HUDEP-2 (cell line): ENCODE measurements around the gene P2RY14.
A peak's percentile ranks its signal among the peaks of the same experiment; 100 is the strongest.

ENCODE experiments used
- DNase-seq, 76 experiments: peaks; one replicate each; lab custom pipeline; 2025; ENCODE audit not compliant: unreplicated experiment in 76 of 76; lab: John Stamatoyannopoulos, UW

The P2RY14 gene

DNA sequence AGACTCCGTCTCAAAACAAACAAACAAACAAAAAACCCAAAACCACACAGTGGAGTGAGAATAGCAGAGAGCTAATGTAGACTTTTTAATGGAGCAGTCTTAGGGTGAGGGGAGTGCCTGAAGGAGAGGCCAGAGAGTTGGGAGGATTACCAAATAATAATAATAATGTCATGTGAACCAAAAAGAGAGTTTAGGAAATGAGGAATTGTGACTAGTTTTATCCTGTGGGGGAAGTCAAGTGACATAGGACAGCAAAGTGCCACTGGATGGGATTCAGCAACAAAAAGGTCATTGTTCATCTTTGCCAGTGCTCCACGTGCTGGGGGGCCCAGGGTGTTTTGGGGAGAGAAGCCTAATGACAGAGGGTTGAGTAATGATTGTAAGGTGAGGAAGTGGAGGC, 25.4 kb upstream of the P2RY14 start:
- DNase-seq = no peak

DNA sequence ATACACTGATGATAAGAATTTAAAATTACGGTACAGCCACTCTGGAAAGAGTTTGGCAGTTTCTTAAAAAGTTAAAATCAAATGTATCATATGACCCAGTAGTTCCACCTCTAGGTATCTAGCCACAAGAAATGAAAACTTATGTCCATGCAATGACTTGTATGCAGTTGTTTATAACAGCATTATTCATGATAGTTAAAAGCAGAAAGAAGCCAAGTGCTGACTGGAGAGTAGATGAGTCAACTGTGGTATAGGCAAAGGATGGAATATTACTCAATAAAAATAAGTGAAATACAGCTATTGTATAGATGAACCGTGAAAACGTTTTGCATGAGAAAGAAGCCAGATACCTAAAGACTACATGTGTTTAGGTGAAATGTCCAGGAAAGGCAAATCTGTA, 23.4 kb upstream of the P2RY14 start:
- no peak for DNase-seq

DNA sequence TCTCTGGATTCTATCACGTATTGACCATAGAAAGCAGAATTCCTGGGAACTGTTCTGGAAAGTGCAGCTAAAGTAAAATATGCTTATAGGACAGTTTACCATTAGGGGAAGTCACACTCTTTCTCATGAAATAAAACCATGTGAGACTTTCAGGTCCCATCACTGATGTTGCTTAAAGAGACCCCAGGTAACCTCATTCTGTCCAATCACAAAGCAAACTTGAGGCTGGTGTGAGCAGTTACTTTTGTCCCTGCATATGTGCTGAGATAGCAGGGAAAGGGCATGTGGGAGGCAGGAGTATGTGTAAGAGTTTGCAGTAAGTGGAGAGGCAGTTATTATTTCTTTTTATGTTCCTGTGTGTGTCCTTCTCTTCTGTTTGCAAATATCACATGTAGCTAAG, 22.2 kb upstream of the P2RY14 start:
- DNase-seq = no peak

DNA sequence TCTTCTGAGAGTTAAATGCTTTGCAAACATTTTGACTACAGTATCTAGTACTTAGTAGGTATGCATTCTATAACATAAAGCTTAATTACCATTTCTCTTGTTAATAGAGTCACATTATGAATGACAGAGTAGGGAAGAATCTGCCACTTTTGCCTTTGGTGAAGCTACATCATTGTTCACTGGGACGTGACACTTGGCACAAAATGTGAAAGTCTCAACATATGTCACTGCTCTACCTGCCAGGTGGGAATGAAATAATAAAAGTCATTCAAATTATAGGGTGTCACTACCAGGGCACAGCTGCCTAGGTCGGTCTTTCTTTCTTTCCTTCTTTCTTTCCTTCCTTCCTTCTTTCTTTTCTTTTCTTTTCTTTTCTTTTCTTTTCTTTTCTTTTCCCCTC, 20.7 kb upstream of the P2RY14 start:
- no peak for DNase-seq

DNA sequence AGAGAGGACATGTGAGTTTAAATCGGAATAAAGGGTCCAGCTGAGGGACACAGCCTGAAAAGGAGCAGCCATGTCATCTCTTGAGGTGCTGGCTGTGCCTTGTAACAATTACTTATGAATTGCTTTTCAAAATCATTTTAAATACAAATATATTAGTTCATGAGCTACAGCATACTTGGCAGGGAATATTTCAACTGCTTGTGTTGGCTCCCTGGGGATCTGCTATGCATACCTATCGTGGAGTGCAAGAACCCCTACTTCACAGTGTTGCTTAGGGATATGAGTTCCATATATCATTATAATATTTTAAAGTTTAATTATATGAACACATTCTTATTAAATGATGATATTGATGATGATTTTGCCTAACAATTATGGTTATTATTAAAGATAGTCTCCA, 19.1 kb upstream of the P2RY14 start:
- no peak for DNase-seq

DNA sequence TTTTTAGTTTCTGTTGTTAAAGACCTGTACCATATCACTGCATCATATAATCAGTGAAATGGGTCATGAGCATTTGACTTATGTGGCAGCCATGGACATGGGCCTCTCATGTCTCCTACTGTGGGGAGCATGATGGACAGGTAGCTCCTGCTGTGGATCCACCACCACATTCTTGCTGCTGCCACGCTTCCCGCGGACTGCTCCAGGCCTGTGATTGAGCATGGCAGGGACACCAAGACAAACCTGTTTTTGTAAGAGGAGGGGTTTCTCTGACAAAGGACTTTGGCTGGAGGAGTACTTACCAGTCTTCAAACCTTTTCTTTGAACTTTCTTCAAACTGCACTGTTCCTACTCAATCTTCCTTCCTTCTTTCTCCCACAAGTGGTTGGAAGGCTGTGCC, 17.9 kb upstream of the P2RY14 start:
- DNase-seq = no peak

DNA sequence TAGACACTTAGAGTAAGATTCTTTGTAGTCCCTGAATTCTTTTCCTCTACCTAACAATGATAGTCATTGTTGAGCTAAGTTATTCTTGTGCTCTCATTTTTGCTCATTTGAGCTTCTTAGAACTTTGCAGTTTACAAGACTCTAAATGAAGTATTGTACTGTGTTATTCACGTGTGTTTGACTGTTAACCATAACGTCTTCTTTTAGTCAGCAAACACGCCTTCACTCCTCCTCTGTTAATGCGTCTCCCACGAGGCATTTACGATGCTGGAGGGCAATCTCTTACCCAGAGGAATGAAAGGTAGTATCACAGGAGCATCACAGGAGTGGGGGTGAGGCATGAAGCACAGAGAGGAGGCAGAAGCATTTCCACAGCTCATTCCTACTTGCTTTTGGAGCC, 14.8 kb upstream of the P2RY14 start:
- no peak for DNase-seq

DNA sequence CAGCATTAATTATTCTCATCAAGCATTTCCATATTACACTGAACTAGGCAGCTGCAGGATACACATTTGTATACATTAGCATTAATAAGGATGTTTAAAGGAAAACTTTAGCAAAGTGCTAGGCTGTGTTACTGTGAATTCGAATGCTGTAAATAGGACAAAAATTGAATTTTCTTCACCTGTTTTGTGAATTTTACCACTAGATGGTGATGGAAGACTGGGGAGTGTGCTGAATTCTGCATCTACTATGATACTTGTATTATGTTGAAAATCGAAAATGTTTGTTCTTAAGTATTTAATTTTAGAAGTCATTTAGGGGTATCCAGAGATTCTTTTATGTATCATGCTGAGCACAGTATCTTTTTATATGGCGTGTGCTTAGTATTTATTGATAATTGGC, 12.3 kb upstream of the P2RY14 start:
- DNase-seq = no peak

DNA sequence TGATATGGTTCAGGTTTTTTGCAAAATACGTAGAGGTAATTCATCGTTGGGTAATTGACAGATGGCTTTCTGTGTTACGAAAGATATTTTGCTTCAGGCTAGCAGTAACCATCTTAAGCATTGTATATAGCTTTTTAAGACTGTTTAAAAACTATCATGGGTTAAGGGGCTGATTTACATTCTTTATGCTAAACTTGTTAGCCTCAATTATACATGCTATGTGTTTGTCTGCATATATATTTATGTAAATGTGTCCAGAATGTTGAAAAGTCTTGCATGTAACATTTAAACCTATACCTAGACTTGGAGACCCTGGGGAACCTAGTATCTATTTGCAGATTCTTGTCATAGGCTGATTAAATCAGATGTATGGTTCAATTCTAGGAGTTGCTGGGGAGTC, 11.1 kb upstream of the P2RY14 start:
- no peak for DNase-seq

DNA sequence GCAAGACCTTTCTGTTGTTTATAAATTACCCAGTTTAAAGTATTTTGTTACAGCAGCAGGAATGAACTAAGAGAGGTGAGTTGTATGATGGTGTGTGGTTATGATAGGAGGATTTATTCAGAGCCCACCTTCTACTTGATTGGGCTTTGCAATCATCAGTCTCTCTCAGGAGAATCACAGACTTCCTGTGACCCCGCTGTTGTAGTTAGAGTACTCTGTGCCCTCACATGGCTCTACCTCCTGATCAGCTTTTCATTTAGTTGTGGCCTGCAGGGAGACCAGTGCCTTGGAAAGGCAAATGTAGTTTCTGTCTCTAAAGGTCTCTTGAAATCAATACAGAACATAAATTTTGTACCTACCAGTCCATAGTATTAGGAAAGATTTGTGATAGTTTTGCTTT, 7.6 kb upstream of the P2RY14 start:
- no peak for DNase-seq

DNA sequence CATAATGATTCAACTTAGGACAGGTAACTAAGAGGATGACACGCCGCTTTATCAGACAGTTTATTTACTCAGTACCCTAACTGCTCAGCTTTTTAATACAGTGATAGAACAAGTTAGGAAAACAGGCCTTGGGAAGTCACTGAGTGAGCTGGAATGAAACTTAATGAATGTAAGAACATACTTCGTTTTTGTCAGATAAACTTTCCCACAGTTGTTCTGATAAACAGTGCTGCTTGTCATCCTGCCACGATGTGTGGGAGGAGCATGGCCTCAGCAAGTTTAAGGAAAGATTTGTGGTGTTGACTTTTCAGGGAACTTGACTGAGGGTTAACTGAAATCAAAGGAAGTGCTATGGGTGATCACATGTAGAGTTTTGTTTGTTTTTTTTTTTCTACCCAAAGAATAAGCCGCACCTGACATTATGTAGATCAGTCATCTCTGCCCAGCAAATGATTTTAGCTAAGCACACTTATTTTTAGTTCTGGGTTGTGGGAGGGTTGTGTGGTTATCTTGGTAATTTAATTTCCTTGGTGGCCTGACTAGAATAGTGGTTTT, 5.6 kb upstream of the P2RY14 start:
- DNase-seq = peak in 3 of 76 experiments; percentile 2 to 6 (median 5)

DNA sequence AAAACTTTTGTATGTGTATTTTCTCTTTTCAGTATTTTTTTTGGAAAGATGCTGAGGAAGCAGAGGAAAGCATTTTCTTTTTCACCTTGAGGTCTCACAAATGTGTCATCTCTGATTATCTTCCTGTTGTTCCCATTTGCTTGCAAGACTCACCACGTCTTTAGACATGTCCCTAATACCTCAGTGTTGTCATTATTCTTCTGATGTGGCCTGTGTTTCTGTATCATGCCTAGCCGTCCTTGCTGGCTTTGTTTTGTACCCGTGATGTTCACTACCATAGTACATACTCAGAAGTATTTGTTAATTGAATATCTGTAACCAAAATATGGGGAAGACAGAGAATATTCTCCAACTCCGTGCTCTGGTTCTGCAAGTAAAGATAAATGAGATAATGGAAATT, 5.0 kb upstream of the P2RY14 start:
- no peak for DNase-seq

DNA sequence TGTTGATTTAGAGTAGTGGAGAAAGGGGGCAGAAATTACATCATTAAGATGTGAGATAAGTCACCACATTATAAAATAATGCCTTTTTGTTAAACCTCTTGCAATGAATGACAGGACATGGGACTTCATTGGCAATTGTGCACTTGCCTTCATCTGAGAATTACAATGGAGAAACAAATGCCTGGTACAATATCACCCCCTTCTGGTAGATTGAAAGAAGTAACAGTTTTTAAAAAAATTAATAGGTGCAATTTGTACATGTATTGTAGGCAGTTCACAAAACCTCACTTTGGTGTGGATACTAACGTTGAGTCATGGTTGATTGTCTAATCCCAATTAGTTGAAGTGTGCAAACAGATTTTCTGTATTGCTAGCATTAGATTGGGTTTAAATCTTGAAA, 4.6 kb upstream of the P2RY14 start:
- peak in 9 of 76 experiments; percentile 0 to 37 (median 14) for DNase-seq

DNA sequence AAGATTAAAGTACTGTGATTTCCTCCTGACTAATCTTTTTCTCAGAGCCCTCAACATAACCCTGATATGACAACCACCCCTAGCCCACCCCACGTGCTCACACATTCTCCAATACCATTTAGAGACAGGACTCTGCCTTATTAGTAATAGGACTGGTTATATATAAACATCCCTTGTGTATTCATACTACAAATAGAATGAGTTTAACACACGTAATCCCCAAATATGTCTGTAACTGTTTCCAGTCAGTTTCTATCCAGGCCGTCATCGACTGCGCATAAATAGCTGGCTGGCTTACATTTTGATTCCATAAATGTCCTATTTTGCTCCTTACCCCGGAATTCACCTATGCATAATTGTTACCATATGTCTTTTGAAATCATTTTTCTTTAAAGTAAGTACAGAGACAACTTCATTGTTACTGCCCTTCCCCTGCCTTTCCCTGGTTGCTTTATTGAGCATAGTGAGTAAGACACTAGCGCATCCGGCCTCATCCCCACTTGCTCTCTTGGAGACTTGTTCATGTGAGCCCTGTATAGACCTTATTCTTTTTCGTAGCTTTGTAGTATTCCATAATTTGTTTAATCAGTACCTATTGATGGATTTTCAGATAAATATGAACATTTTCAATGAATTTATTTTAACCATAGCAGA, 3.5 kb upstream of the P2RY14 start:
- DNase-seq = no peak

DNA sequence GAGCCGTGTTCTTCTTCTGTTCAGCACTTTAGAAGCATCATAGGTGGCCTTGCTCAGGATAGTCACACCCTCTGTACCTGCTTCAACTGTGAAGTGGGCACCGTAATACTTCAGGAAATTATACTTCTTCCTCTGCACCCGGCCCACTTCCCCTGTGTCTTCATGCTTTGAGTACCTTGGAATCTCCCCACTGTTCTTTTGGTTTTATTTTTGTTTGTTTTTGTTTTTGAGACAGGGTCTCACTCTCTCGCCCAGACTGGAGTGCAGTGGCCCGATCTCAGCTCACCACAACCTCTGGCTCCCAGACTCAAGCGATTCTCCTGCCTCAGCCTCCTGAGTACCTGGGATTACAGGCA, 1.7 kb downstream of the P2RY14 start:
- DNase-seq = no peak

DNA sequence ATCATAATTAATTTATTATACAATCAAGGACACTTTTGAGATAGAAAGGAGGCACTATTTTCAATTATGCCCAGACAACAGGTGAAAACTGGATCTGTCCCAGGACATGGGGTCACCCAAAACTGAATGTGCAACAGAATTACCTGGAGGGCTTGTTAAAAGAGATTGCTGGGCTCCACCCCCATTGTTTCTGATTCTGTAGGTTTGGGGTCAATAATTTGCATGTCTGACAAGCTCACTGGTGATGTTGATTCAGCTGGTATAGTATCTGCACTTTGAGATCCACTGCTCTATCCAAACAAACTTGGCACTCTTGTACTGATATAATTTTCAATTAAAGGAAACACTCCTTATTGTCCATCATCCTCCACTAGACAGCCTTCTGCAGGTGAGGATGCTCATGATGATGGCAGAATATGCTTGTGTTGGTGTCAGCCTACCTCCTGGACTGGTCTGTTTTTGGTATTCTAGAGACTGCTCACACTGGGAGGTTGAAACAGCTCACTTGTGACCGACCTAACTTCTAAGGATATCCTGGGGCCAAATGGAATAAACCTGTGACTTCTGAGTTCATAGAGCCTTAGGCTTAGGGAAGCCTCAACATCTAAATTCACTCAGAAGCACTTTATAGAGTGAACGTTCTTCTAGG, 2.2 kb downstream of the P2RY14 start:
- no peak for DNase-seq

DNA sequence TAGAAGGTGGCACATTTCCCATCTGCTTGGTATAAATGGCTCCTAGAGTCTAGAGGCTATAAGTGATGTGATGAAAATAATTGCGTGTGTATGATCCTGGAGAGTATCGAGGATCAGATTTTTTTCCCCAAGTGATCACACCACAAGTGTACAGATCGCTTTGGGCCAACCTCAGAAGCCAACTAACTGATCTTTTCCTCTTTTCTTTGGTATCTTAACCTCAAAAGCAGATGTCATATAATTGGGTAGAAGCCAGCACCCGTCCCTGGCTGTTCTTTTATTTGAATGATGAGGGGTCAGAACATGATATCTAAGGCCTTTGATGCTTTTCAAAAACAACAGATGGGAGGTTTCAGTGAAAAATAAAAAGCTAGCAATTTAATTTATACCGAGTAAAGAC, 3.3 kb downstream of the P2RY14 start:
- DNase-seq = no peak

DNA sequence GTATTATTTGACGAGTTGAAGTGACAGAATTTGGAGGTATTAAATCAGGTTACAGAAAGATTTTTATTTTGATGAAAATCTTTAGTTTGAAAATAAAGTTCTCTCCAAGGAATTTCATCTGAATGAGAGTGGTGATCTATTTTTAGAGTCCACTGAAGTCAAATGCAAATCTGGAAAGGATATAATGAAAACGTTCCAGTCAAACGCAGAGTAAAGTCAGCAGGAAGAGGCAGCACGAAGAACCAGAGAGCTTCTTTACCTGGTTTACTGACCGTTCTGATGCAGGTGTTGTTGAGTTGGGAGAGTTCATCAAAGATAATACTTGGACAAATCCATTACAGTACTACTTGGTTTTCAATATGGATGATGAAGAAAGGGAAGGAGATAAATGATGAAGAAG, 8.7 kb downstream of the P2RY14 start:
- DNase-seq = no peak

DNA sequence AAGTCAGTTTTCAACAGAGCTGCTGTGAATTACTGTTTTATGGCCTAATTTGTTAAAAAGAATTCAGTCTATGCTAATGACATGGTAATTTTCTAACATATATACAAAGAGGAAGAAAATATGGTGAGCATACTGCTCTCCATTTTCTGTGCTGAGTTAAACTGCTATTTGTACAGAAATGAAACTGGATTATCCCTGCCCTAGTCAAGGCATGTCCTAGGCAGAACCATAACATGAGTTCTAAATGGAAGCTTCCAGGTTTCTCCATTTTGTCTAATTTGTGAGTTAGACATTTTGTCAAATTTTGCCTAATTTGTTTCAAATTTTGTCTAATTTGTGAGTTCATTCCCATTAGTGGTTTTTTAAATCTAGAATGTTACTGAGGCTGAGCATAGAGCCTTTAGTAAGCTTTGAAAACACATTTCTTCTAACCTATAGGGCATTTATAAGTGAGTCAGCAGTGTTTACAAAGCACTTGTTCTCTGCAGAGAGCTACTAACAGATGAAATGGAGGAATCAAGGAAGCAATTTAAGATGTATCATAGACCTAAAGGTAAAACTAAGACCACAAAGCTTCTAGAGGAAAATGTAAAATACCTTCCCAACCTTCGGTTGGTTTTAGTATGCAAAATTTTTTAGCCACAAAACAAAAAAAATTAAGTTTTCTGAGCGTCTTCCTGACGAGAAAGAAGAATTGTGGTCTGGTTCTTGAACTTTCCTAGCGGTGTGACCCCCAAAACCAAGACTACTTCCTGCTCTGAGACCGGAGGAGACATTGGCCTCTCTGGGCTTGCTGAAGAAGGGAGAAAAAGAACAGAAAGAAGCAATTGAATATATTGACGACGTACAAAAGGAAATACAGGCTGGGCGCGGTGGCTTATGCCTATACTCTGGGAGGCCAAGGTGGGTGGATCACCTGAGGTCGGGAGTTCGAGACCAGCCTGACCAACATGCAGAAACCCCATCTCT, 9.8 kb downstream of the P2RY14 start:
- DNase-seq = no peak

DNA sequence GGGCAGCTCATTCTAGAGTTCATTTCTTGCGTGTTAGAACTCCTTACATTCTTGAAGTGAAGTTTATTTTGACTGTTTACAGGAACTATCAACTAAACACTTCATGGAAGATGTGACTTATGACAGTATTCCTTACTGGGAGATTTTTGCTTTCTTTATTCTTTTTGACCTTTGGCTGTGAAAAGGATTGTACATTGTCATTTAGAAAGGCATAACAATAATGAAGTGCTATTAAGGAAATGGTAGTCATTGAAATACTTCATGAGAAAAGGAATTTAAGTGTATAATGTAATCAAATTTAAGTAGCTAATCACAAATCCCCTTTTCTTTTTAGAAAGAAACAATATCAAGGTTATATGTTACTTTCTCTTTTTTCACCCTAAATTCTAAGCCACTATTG, 11.3 kb downstream of the P2RY14 start:
- DNase-seq = no peak

DNA sequence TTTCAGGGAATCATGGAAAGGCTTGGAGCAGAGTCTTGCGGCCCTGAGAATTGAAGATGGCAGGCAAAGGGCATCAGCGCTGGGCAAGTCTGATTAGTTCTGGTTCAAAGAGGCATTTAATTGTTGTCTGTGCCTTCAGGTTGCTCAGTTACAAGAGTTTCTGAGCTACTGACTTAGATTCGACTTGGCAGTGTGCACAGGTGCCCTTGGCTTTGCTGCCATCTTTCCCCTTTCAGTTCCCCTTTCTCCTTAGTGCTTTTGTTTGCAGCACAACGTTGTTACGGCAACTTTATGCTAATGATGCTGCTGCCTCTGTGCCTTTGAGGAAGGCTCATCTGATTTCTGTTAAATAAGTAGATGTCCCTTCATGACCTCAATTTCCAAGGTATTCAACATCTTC, 12.5 kb downstream of the P2RY14 start:
- DNase-seq = no peak
